HepG2 (cell line): Measurements from ENCODE around the gene FAAP20. TPM values are rescaled to one million over a fixed set of nuclear protein-coding genes. Genes with fewer than 3 reads are reported as not detected.

ENCODE experiments used
- DMAP1 ChIP-seq: IDR thresholded peaks from 2 replicates; pipeline ENCODE4 v1.6.1; 2016
- KAT8 ChIP-seq: IDR thresholded peaks from 2 replicates; pipeline ENCODE4 v1.6.1; 2016; ENCODE audit warnings: missing genetic modification reagents, missing compliant biosample characterization
- KLF11 ChIP-seq: IDR thresholded peaks from 2 replicates; pipeline ENCODE4 v1.6.1; 2016; ENCODE audit warnings: missing compliant biosample characterization
- KMT2B ChIP-seq: IDR thresholded peaks from 2 replicates; pipeline ENCODE4 v1.6.1; 2016; ENCODE audit warnings: missing genetic modification reagents, missing compliant biosample characterization
- MTA3 ChIP-seq: sonication (generic); formaldehyde crosslinking; IDR thresholded peaks from 2 replicates; pipeline ENCODE4 v1.4.0; 2020; ENCODE audit warnings: missing genetic modification reagents
- RCOR2 ChIP-seq: IDR thresholded peaks from 2 replicates; pipeline ENCODE4 v1.6.1; 2016; ENCODE audit warnings: missing biosample characterization, missing genetic modification reagents
- SAFB2 ChIP-seq: sonication (generic); formaldehyde crosslinking; IDR thresholded peaks from 2 replicates; pipeline ENCODE4 v1.5.1; 2020; ENCODE audit warnings: missing genetic modification reagents, low read depth, mild to moderate bottlenecking, borderline replicate concordance
- THAP11 ChIP-seq: IDR thresholded peaks from 2 replicates; pipeline ENCODE4 v1.6.1; 2016; ENCODE audit warnings: missing biosample characterization, missing genetic modification reagents
- ZFAT ChIP-seq: sonication (generic); formaldehyde crosslinking; conservative IDR thresholded peaks from 2 replicates; pipeline ENCODE4 v1.8.1; 2023; ENCODE audit warnings: missing genetic modification reagents, inconsistent platforms
- ZNF234 ChIP-seq: sonication (generic); formaldehyde crosslinking; conservative IDR thresholded peaks from 2 replicates; pipeline ENCODE4 v1.5.1; 2020; ENCODE audit warnings: mild to moderate bottlenecking, missing genetic modification reagents
- ZNF549 ChIP-seq: sonication (generic); formaldehyde crosslinking; IDR thresholded peaks from 2 replicates; pipeline ENCODE4 v1.5.0; 2020; ENCODE audit warnings: missing genetic modification reagents
- ZNF672 ChIP-seq: sonication (generic); formaldehyde crosslinking; IDR thresholded peaks from 2 replicates; pipeline ENCODE4 v1.8.1; 2022; ENCODE audit warnings: missing genetic modification reagents
- ZNF747 ChIP-seq: sonication (generic); formaldehyde crosslinking; IDR thresholded peaks from 2 replicates; pipeline ENCODE4 v1.8.1; 2023; ENCODE audit warnings: missing genetic modification reagents, mild to moderate bottlenecking, borderline replicate concordance
- ZNF776 ChIP-seq: sonication (generic); formaldehyde crosslinking; IDR thresholded peaks from 2 replicates; pipeline ENCODE4 v1.4.0; 2020; ENCODE audit warnings: mild to moderate bottlenecking, missing genetic modification reagents
- ZNF839 ChIP-seq: sonication (generic); formaldehyde crosslinking; IDR thresholded peaks from 2 replicates; pipeline ENCODE4 v1.4.0; 2020; ENCODE audit warnings: missing genetic modification reagents, mild to moderate bottlenecking, borderline replicate concordance
- polyA plus RNA-seq, 8 experiments: library from polyadenylated mRNA; depleted of rRNA in 3 of 8; stranded (reverse) in 7 of 8; unstranded in 1 of 8; fragments of >200 nt; fragmentation: Illumina TruSeq in 4 of 8; extraction: Trizol in 4 of 8; gene quantifications; 2 replicates each; pipeline versions ENCODE4 v1.2.1 to v1.2.3, GENCODE V29; 2011 to 2016; ENCODE audit warnings: low read depth in 4 of 8, missing spikeins in 1 of 8, mixed read lengths in 1 of 8; ENCODE audit not compliant: insufficient read depth in 1 of 8
- total RNA-seq, 5 experiments: library from RNA; depleted of rRNA; stranded (reverse); fragments of >200 nt; fragmentation: Illumina TruSeq; extraction: Trizol; gene quantifications; 2 replicates each; pipeline ENCODE4 v1.2.3, GENCODE V29; 2016; ENCODE audit warnings: low read depth in 1 of 5
- TF ChIP-seq, protein P1 (sequence below): IDR thresholded peaks from 2 replicates; pipeline ENCODE4 v1.6.1; 2016; ENCODE audit warnings: low read depth, missing genetic modification reagents, missing compliant biosample characterization
- TF ChIP-seq, protein P2 (sequence below): IDR thresholded peaks from 2 replicates; pipeline ENCODE4 v1.6.1; 2012; ENCODE audit warnings: low read depth, low read length, improper control_type of control experiment
- TF ChIP-seq, protein P3 (sequence below): sonication (generic); formaldehyde crosslinking; IDR thresholded peaks from 2 replicates; pipeline ENCODE4 v1.4.0; 2020; ENCODE audit warnings: mild to moderate bottlenecking, missing genetic modification reagents

Gene FAAP20
- total and polyA plus RNA-seq, 2 of the 13 experiments (the other 11 are each of a cell fraction or from before 2014, with no cell fraction given): 9.6 to 10.8 TPM

- TF ChIP-seq KMT2B (CRISPR knock-in tag) (no peak), ZNF234 (CRISPR knock-in tag) (no peak), DMAP1 (CRISPR knock-in tag) (peak; percentile 69), ZNF747 (no peak), SAFB2 (CRISPR knock-in tag) (peak; percentile 75; the same call in 1 of the 2 replicates), RCOR2 (CRISPR knock-in tag) (no peak), ZNF776 (CRISPR knock-in tag) (peak; percentile 38; the same call in 1 of the 2 replicates), KAT8 (CRISPR knock-in tag) (peak; percentile 63; the same call in 1 of the 2 replicates), THAP11 (CRISPR knock-in tag) (peak; percentile 53), KLF11 (0 out of 2 replicates have a peak, but pooled peaks have one; percentile 18), MTA3 (no peak), ZNF839 (CRISPR knock-in tag) (no peak), ZNF672 (no peak), ZNF549 (no peak), ZFAT (CRISPR knock-in tag) (peak; percentile 97)
- TF ChIP-seq, protein P1, sequence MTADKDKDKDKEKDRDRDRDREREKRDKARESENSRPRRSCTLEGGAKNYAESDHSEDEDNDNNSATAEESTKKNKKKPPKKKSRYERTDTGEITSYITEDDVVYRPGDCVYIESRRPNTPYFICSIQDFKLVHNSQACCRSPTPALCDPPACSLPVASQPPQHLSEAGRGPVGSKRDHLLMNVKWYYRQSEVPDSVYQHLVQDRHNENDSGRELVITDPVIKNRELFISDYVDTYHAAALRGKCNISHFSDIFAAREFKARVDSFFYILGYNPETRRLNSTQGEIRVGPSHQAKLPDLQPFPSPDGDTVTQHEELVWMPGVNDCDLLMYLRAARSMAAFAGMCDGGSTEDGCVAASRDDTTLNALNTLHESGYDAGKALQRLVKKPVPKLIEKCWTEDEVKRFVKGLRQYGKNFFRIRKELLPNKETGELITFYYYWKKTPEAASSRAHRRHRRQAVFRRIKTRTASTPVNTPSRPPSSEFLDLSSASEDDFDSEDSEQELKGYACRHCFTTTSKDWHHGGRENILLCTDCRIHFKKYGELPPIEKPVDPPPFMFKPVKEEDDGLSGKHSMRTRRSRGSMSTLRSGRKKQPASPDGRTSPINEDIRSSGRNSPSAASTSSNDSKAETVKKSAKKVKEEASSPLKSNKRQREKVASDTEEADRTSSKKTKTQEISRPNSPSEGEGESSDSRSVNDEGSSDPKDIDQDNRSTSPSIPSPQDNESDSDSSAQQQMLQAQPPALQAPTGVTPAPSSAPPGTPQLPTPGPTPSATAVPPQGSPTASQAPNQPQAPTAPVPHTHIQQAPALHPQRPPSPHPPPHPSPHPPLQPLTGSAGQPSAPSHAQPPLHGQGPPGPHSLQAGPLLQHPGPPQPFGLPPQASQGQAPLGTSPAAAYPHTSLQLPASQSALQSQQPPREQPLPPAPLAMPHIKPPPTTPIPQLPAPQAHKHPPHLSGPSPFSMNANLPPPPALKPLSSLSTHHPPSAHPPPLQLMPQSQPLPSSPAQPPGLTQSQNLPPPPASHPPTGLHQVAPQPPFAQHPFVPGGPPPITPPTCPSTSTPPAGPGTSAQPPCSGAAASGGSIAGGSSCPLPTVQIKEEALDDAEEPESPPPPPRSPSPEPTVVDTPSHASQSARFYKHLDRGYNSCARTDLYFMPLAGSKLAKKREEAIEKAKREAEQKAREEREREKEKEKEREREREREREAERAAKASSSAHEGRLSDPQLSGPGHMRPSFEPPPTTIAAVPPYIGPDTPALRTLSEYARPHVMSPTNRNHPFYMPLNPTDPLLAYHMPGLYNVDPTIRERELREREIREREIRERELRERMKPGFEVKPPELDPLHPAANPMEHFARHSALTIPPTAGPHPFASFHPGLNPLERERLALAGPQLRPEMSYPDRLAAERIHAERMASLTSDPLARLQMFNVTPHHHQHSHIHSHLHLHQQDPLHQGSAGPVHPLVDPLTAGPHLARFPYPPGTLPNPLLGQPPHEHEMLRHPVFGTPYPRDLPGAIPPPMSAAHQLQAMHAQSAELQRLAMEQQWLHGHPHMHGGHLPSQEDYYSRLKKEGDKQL: no peak
- TF ChIP-seq, protein P2, sequence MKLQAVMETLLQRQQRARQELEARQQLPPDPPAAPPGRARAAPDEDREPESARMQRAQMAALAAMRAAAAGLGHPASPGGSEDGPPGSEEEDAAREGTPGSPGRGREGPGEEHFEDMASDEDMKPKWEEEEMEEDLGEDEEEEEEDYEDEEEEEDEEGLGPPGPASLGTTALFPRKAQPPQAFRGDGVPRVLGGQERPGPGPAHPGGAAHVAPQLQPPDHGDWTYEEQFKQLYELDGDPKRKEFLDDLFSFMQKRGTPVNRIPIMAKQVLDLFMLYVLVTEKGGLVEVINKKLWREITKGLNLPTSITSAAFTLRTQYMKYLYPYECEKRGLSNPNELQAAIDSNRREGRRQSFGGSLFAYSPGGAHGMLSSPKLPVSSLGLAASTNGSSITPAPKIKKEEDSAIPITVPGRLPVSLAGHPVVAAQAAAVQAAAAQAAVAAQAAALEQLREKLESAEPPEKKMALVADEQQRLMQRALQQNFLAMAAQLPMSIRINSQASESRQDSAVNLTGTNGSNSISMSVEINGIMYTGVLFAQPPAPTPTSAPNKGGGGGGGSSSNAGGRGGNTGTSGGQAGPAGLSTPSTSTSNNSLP: no peak
- TF ChIP-seq, protein P3, sequence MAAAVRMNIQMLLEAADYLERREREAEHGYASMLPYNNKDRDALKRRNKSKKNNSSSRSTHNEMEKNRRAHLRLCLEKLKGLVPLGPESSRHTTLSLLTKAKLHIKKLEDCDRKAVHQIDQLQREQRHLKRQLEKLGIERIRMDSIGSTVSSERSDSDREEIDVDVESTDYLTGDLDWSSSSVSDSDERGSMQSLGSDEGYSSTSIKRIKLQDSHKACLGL (CRISPR knock-in tag): peak; percentile 78; the same call in 1 of the 2 replicates
Observed at GRCh38 chr1:2189459-2190425, 4.8 kb downstream of the FAAP20 start (continued).
